HepG2 (cell line): Measurements from ENCODE around the gene ESAM. TPM values are rescaled to one million over a fixed set of nuclear protein-coding genes. Genes with fewer than 3 reads are reported as not detected.

Experiments
- AHR ChIP-seq: IDR thresholded peaks from 2 replicates; pipeline ENCODE4 v1.6.1; 2018; ENCODE audit warnings: missing genetic modification reagents, missing compliant biosample characterization
- ATF4 ChIP-seq, 2 experiments: fragments of 450-650 bp in 1 of 2; sonication (generic) in 1 of 2; formaldehyde crosslinking; IDR thresholded peaks; 2 replicates each; pipeline versions ENCODE4 v1.5.0 to v1.8.0; 2020 to 2022; ENCODE audit warnings: mild to moderate bottlenecking in 1 of 2, missing genetic modification reagents in 1 of 2
- CAMTA2 ChIP-seq: sonication (generic); formaldehyde crosslinking; IDR thresholded peaks from 2 replicates; pipeline ENCODE4 v1.4.0; 2020; ENCODE audit warnings: mild to moderate bottlenecking, missing genetic modification reagents, borderline replicate concordance
- FOXK2 ChIP-seq: fragments of 450-650 bp; IDR thresholded peaks from 2 replicates; pipeline ENCODE4 v1.6.1; 2016
- GPN1 ChIP-seq: sonication (generic); formaldehyde crosslinking; IDR thresholded peaks from 2 replicates; pipeline ENCODE4 v1.5.1; 2020; ENCODE audit warnings: missing genetic modification reagents, borderline replicate concordance
- HDAC1 ChIP-seq: sonication (generic); formaldehyde crosslinking; IDR thresholded peaks from 2 replicates; pipeline ENCODE4 v1.5.1; 2020; ENCODE audit warnings: mild to moderate bottlenecking, missing genetic modification reagents
- JARID2 ChIP-seq: sonication (generic); formaldehyde crosslinking; IDR thresholded peaks from 2 replicates; pipeline ENCODE4 v1.8.1; 2023; ENCODE audit warnings: missing genetic modification reagents, inconsistent platforms; ENCODE audit not compliant: insufficient replicate concordance
- KLF6 ChIP-seq: IDR thresholded peaks from 2 replicates; pipeline ENCODE4 v1.8.0; 2016; ENCODE audit warnings: missing biosample characterization, missing genetic modification reagents
- PRPF4 ChIP-seq: fragments of 200-400 bp; formaldehyde crosslinking; IDR thresholded peaks from 2 replicates; pipeline ENCODE4 v1.6.1; 2016; ENCODE audit warnings: low read length, low read depth; ENCODE audit not compliant: poor library complexity, severe bottlenecking
- SNAI1 ChIP-seq: sonication (generic); formaldehyde crosslinking; IDR thresholded peaks from 2 replicates; pipeline ENCODE4 v1.5.0; 2020; ENCODE audit warnings: mild to moderate bottlenecking, missing genetic modification reagents, borderline replicate concordance
- ZNF253 ChIP-seq: sonication (generic); formaldehyde crosslinking; IDR thresholded peaks from 2 replicates; pipeline ENCODE4 v1.8.0; 2022; ENCODE audit warnings: mild to moderate bottlenecking, missing genetic modification reagents, borderline replicate concordance
- ZNF44 ChIP-seq: sonication (generic); formaldehyde crosslinking; IDR thresholded peaks from 2 replicates; pipeline ENCODE4 v1.5.1; 2020; ENCODE audit warnings: mild to moderate bottlenecking, missing genetic modification reagents
- ZNF503 ChIP-seq: sonication (generic); formaldehyde crosslinking; IDR thresholded peaks from 2 replicates; pipeline ENCODE4 v1.4.0; 2020; ENCODE audit warnings: missing genetic modification reagents
- ZNF546 ChIP-seq: sonication (generic); formaldehyde crosslinking; conservative IDR thresholded peaks from 2 replicates; pipeline ENCODE4 v1.8.1; 2023; ENCODE audit warnings: mild to moderate bottlenecking, missing genetic modification reagents
- ZNF850 ChIP-seq: sonication (generic); formaldehyde crosslinking; conservative IDR thresholded peaks from 2 replicates; pipeline ENCODE4 v1.9.0; 2021; ENCODE audit warnings: mild to moderate bottlenecking, missing genetic modification reagents
- polyA plus RNA-seq, 8 experiments: library from polyadenylated mRNA; depleted of rRNA in 3 of 8; stranded (reverse) in 7 of 8; unstranded in 1 of 8; fragments of >200 nt; fragmentation: Illumina TruSeq in 4 of 8; extraction: Trizol in 4 of 8; gene quantifications; 2 replicates each; pipeline versions ENCODE4 v1.2.1 to v1.2.3, GENCODE V29; 2011 to 2016; ENCODE audit warnings: low read depth in 4 of 8, missing spikeins in 1 of 8, mixed read lengths in 1 of 8; ENCODE audit not compliant: insufficient read depth in 1 of 8
- total RNA-seq, 5 experiments: library from RNA; depleted of rRNA; stranded (reverse); fragments of >200 nt; fragmentation: Illumina TruSeq; extraction: Trizol; gene quantifications; 2 replicates each; pipeline ENCODE4 v1.2.3, GENCODE V29; 2016; ENCODE audit warnings: low read depth in 1 of 5
- TF ChIP-seq, protein P1 (sequence below): sonication (generic); formaldehyde crosslinking; IDR thresholded peaks from 2 replicates; pipeline ENCODE4 v1.4.0; 2020; ENCODE audit warnings: missing genetic modification reagents
- TF ChIP-seq, protein P2 (sequence below): sonication (generic); formaldehyde crosslinking; IDR thresholded peaks from 2 replicates; pipeline ENCODE4 v1.4.0; 2020; ENCODE audit warnings: missing genetic modification reagents
- TF ChIP-seq, protein P3 (sequence below): sonication (generic); formaldehyde crosslinking; IDR thresholded peaks from 2 replicates; pipeline ENCODE4 v1.5.1; 2020; ENCODE audit warnings: mild to moderate bottlenecking, missing genetic modification reagents, moderate library complexity
- TF ChIP-seq, protein P4 (sequence below): IDR thresholded peaks from 2 replicates; pipeline ENCODE4 v1.6.1; 2016; ENCODE audit warnings: missing compliant biosample characterization, missing genetic modification reagents, borderline replicate concordance

ESAM gene
- total and polyA plus RNA-seq, 2 of the 13 experiments (the other 11 are each of a cell fraction or from before 2014, with no cell fraction given): 1.2 to 6.8 TPM

- no peak for TF ChIP-seq ATF4 (CRISPR knock-in tag; IDR thresholded peaks at IDR 0.05)
- TF ChIP-seq GPN1 (CRISPR knock-in tag): 0 out of 2 replicates have a peak, but pooled peaks have one; percentile 27
- 0 out of 2 replicates have a peak, but pooled peaks have one; percentile 42 for TF ChIP-seq ZNF253
- TF ChIP-seq, protein P1, sequence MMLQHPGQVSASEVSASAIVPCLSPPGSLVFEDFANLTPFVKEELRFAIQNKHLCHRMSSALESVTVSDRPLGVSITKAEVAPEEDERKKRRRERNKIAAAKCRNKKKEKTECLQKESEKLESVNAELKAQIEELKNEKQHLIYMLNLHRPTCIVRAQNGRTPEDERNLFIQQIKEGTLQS (CRISPR knock-in tag): 0 out of 2 replicates have a peak, but pooled peaks have one; percentile 36
- 0 out of 2 replicates have a peak, but pooled peaks have one; percentile 29 for TF ChIP-seq HDAC1
- TF ChIP-seq ZNF850 (CRISPR knock-in tag): 0 out of 2 replicates have a peak, but pooled peaks have one; percentile 55
- TF ChIP-seq CAMTA2 (CRISPR knock-in tag): 0 out of 2 replicates have a peak, but pooled peaks have one; percentile 58
- no peak for TF ChIP-seq SNAI1 (CRISPR knock-in tag)
- no peak for TF ChIP-seq ZNF44 (CRISPR knock-in tag)
- no peak for TF ChIP-seq ZNF503
- TF ChIP-seq, protein P2, sequence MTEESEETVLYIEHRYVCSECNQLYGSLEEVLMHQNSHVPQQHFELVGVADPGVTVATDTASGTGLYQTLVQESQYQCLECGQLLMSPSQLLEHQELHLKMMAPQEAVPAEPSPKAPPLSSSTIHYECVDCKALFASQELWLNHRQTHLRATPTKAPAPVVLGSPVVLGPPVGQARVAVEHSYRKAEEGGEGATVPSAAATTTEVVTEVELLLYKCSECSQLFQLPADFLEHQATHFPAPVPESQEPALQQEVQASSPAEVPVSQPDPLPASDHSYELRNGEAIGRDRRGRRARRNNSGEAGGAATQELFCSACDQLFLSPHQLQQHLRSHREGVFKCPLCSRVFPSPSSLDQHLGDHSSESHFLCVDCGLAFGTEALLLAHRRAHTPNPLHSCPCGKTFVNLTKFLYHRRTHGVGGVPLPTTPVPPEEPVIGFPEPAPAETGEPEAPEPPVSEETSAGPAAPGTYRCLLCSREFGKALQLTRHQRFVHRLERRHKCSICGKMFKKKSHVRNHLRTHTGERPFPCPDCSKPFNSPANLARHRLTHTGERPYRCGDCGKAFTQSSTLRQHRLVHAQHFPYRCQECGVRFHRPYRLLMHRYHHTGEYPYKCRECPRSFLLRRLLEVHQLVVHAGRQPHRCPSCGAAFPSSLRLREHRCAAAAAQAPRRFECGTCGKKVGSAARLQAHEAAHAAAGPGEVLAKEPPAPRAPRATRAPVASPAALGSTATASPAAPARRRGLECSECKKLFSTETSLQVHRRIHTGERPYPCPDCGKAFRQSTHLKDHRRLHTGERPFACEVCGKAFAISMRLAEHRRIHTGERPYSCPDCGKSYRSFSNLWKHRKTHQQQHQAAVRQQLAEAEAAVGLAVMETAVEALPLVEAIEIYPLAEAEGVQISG: peak; percentile 48
- TF ChIP-seq, protein P3, sequence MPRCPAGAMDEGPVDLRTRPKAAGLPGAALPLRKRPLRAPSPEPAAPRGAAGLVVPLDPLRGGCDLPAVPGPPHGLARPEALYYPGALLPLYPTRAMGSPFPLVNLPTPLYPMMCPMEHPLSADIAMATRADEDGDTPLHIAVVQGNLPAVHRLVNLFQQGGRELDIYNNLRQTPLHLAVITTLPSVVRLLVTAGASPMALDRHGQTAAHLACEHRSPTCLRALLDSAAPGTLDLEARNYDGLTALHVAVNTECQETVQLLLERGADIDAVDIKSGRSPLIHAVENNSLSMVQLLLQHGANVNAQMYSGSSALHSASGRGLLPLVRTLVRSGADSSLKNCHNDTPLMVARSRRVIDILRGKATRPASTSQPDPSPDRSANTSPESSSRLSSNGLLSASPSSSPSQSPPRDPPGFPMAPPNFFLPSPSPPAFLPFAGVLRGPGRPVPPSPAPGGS (CRISPR knock-in tag): no peak
- TF ChIP-seq ZNF546 (CRISPR knock-in tag): 0 out of 2 replicates have a peak, but pooled peaks have one; percentile 41
- no peak for TF ChIP-seq PRPF4
- TF ChIP-seq, protein P4, sequence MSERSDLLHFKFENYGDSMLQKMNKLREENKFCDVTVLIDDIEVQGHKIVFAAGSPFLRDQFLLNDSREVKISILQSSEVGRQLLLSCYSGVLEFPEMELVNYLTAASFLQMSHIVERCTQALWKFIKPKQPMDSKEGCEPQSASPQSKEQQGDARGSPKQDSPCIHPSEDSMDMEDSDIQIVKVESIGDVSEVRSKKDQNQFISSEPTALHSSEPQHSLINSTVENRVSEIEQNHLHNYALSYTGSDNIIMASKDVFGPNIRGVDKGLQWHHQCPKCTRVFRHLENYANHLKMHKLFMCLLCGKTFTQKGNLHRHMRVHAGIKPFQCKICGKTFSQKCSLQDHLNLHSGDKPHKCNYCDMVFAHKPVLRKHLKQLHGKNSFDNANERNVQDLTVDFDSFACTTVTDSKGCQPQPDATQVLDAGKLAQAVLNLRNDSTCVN (CRISPR knock-in tag): peak; percentile 71; the same call in 1 of the 2 replicates
- TF ChIP-seq FOXK2: no peak
- no peak for TF ChIP-seq KLF6
- peak; percentile 43 for TF ChIP-seq JARID2 (CRISPR knock-in tag)
- TF ChIP-seq AHR: peak; percentile 78; the same call in 1 of the 2 replicates
These were observed 2.6 kb downstream of the ESAM start (continued) for GRCh38 chr11:124759266-124760204.
